ENCODE measurements around the gene TRIM68. TPM values are rescaled to one million over a fixed set of nuclear protein-coding genes. Genes with fewer than 3 reads are reported as not detected.

TRIM68 gene
- 7.7 and 11.0 TPM in 2 replicates for total RNA-seq

GRCh38 chr11:4607781-4608666, at the start of gene TRIM68:
TRIM68 (minus strand) TSS chr11:4608231; CDS start chr11:4605504, 2,727 bp downstream.

GRCh38 chr11:4643682-4644081, 35.7 kb upstream of the TRIM68 start, which contains the start of gene OR51E1:
OR51E1 (plus strand) TSS chr11:4643982; CDS start chr11:4652527, 8,545 bp downstream.

GRCh38 chr11:4636962-4637661, 29.1 kb upstream of the TRIM68 start, which contains the start of gene OR51D1:
OR51D1 (plus strand) TSS chr11:4637477; CDS start chr11:4639791, 2,314 bp downstream.

GRCh38 chr11:4593739-4594138, 14.3 kb downstream of the TRIM68 start, which contains the start of gene OR52I1:
OR52I1 (plus strand) TSS chr11:4594039; CDS start chr11:4594039, 0 bp downstream.

GRCh38 chr11:4581443-4581842, 26.6 kb downstream of the TRIM68 start, which contains the start of gene OR52I2:
OR52I2 (plus strand) TSS chr11:4581743.

Other genes with a start within 250 kb of the TRIM68 start
- not detected in 2 replicates for gene OR52B4, start 239.8 kb downstream of the TRIM68 start, total RNA-seq
- 18.6 and 25.5 TPM in 2 replicates for gene TRIM21, start 214.5 kb downstream of the TRIM68 start, total RNA-seq
- not detected in 2 replicates for gene OR52K2, start 158.9 kb downstream of the TRIM68 start, total RNA-seq
- gene OR52K1, start 125.6 kb downstream of the TRIM68 start, total RNA-seq: not detected in 2 replicates
- gene OR52M1, start 63.0 kb downstream of the TRIM68 start, total RNA-seq: not detected in 2 replicates
- gene OR52I2, start 26.5 kb downstream of the TRIM68 start, total RNA-seq: not detected in 2 replicates
- gene OR52I1, start 14.2 kb downstream of the TRIM68 start, total RNA-seq: not detected in 2 replicates
- not detected in 2 replicates for gene OR51D1, start 29.2 kb upstream of the TRIM68 start, total RNA-seq
- gene OR51E1, start 35.8 kb upstream of the TRIM68 start, total RNA-seq: not detected in 2 replicates
- 0.19 and 0.56 TPM in 2 replicates for gene OR51E2, start 89.6 kb upstream of the TRIM68 start, total RNA-seq
- gene MMP26, start 96.6 kb upstream of the TRIM68 start, total RNA-seq: not detected in 2 replicates
- not detected in 2 replicates for gene OR51F1, start 161.7 kb upstream of the TRIM68 start, total RNA-seq
- gene OR52R1, start 196.1 kb upstream of the TRIM68 start, total RNA-seq: not detected in 2 replicates
- not detected in 2 replicates for gene OR51F2, start 213.1 kb upstream of the TRIM68 start, total RNA-seq
- not detected in 2 replicates for gene OR51S1, start 241.0 kb upstream of the TRIM68 start, total RNA-seq